GM21529 (cell line): ENCODE measurements around the gene SYT1.

Experiments
- ATAC-seq: cut with Tn5 transposase; IDR thresholded peaks from one replicate; pipeline ENCODE4 v1.9.1; 2021; ENCODE audit not compliant: unreplicated experiment

SYT1 gene

GRCh38 chr12:79127271-79127751 lies 262.7 kb downstream of the SYT1 start:
- ATAC-seq = peak; percentile 94

- no peak for ATAC-seq
Observed at GRCh38 chr12:79128956-79129355, 264.4 kb downstream of the SYT1 start.

GRCh38 chr12:79138872-79139271 lies 274.3 kb downstream of the SYT1 start:
- no peak for ATAC-seq

GRCh38 chr12:79140711-79141110 lies 276.1 kb downstream of the SYT1 start:
- ATAC-seq = no peak

- ATAC-seq = no peak
Observed at GRCh38 chr12:79141776-79142175, 277.2 kb downstream of the SYT1 start.

GRCh38 chr12:79143803-79144202 lies 279.2 kb downstream of the SYT1 start:
- ATAC-seq = no peak

GRCh38 chr12:79151956-79152355 lies 287.4 kb downstream of the SYT1 start:
- no peak for ATAC-seq

- ATAC-seq = no peak
Observed at GRCh38 chr12:79155683-79156082, 291.1 kb downstream of the SYT1 start.

GRCh38 chr12:79156846-79157463 lies 292.4 kb downstream of the SYT1 start:
- no peak for ATAC-seq

- ATAC-seq = no peak
Observed at GRCh38 chr12:79161249-79161934, 296.8 kb downstream of the SYT1 start.

GRCh38 chr12:79162147-79162772 lies 297.7 kb downstream of the SYT1 start:
- ATAC-seq = no peak

GRCh38 chr12:79162948-79163347 lies 298.4 kb downstream of the SYT1 start:
- no peak for ATAC-seq

GRCh38 chr12:79164890-79165289 lies 300.3 kb downstream of the SYT1 start:
- no peak for ATAC-seq

GRCh38 chr12:79168687-79169086 lies 304.1 kb downstream of the SYT1 start:
- no peak for ATAC-seq

GRCh38 chr12:79174626-79175025 lies 310.1 kb downstream of the SYT1 start:
- ATAC-seq = peak; percentile 85

- no peak for ATAC-seq
Observed at GRCh38 chr12:79183003-79183402, 318.4 kb downstream of the SYT1 start.

GRCh38 chr12:79183926-79184325 lies 319.4 kb downstream of the SYT1 start:
- no peak for ATAC-seq

GRCh38 chr12:79186506-79186905 lies 321.9 kb downstream of the SYT1 start:
- no peak for ATAC-seq

- ATAC-seq = no peak
Observed at GRCh38 chr12:79187032-79187431, 322.5 kb downstream of the SYT1 start.

GRCh38 chr12:79191391-79191790 lies 326.8 kb downstream of the SYT1 start:
- ATAC-seq = no peak

GRCh38 chr12:79194595-79194994 lies 330.0 kb downstream of the SYT1 start:
- no peak for ATAC-seq

- ATAC-seq = no peak
Observed at GRCh38 chr12:79199166-79199565, 334.6 kb downstream of the SYT1 start.
